K562 (cell line): ENCODE measurements around the gene PPP1R37. TPM values are rescaled to one million over a fixed set of nuclear protein-coding genes. Genes with fewer than 3 reads are reported as not detected.

Experiments used
- ATAC-seq: fragments of 200-7000 bp; cut with Tn5 transposase; 3 replicates; pipeline ENCODE4 v1.9.1; 2020; ENCODE audit warnings: moderate library complexity
- BruUV-seq: library from RNA; stranded (reverse); fragments of 400-500 nt; replicated peaks from 2 replicates; lab custom pipeline; 2021; lab: Mats Ljungman, UMichigan
- CTCF ChIA-PET: fragments of 300-600 bp; formaldehyde crosslinking; extraction: SDS; loops from one replicate; lab custom pipeline; 2021; ENCODE audit warnings: low intra/inter-chr PET ratio; lab: Yijun Ruan, JAX
- POLR2A ChIA-PET: fragments of 300-600, 350-650 bp; sonication (Branson Sonifier 250); formaldehyde crosslinking; extraction: SDS; loops from one replicate; lab custom pipeline; 2021; ENCODE audit warnings: antibody characterized with exemption, inconsistent platforms; lab: Yijun Ruan, JAX
- DNase-seq, 4 experiments: peaks; one replicate each; pipeline versions ENCODE4 v3.0.0 to v3.0.0-alpha.2; 2011 to 2018; ENCODE audit warnings: low spot score in 3 of 4, mixed read lengths in 3 of 4; ENCODE audit errors: extremely low read depth in 1 of 4
- FAIRE-seq: peaks from 2 replicates; lab custom pipeline; 2011; peaks lifted over from hg19 to GRCh38; lab: Jason Lieb, UNC
- H2AFZ ChIP-seq: 2 replicates; pipeline ENCODE4 v1.6.0; 2011; ENCODE audit warnings: low read depth, low read length, control low read depth, inconsistent platforms
- H3K27ac ChIP-seq: fragments of 200-600 bp; 3 replicates; pipeline ENCODE4 v1.8.0; 2011; ENCODE audit warnings: low read depth, mild to moderate bottlenecking, control low read depth, inconsistent platforms, low read length, moderate library complexity, mixed read lengths; ENCODE audit errors: extremely low read depth
- H3K27me3 ChIP-seq, 2 experiments: fragments of 300-600 bp in 1 of 2; 2 replicates in 1 of 2; 3 replicates in 1 of 2; pipeline versions ENCODE4 v1.6.0 to v1.8.0; 2011; ENCODE audit warnings: inconsistent platforms in 2 of 2, low read length in 2 of 2, mild to moderate bottlenecking in 1 of 2, mixed read lengths in 1 of 2, moderate library complexity in 1 of 2; ENCODE audit not compliant: control insufficient read depth in 2 of 2, insufficient read depth in 2 of 2
- H3K36me3 ChIP-seq: fragments of 300-600 bp; 3 replicates; pipeline ENCODE4 v1.8.0; 2011; ENCODE audit warnings: mild to moderate bottlenecking, low read length, inconsistent platforms; ENCODE audit not compliant: control insufficient read depth, insufficient read depth
- H3K4me1 ChIP-seq, 2 experiments: fragments of 200-600 bp in 1 of 2; replicated peaks in 1 of 2; 2 replicates in 1 of 2; 3 replicates in 1 of 2; pipeline versions ENCODE4 v1.5.1 to v1.8.0; 2011; ENCODE audit warnings: inconsistent platforms in 2 of 2, low read length in 2 of 2, mild to moderate bottlenecking in 1 of 2, mixed read lengths in 1 of 2, moderate library complexity in 1 of 2; ENCODE audit not compliant: control insufficient read depth in 2 of 2, insufficient read depth in 2 of 2
- H3K4me2 ChIP-seq: 2 replicates; pipeline ENCODE4 v1.6.1; 2011; ENCODE audit warnings: low read length, control low read depth, inconsistent platforms, mixed read lengths; ENCODE audit not compliant: insufficient read depth
- H3K4me3 ChIP-seq: fragments of 200-600 bp; sonication (generic), shearing (Covaris generic); 2 replicates; pipeline ENCODE4 v1.5.1; 2016; ENCODE audit warnings: control low read depth, inconsistent platforms
- H3K79me2 ChIP-seq: fragments of 200-600 bp; 3 replicates; pipeline ENCODE4 v1.8.0; 2011; ENCODE audit warnings: low read length, inconsistent platforms; ENCODE audit not compliant: control insufficient read depth, insufficient read depth
- H3K9ac ChIP-seq, 2 experiments: 2 replicates each; pipeline versions ENCODE4 v1.6.0 to v1.6.1; 2011; ENCODE audit warnings: low read depth in 2 of 2, low read length in 2 of 2, control low read depth in 1 of 2, inconsistent platforms in 1 of 2, mild to moderate bottlenecking in 1 of 2, mixed read lengths in 1 of 2; ENCODE audit not compliant: insufficient read depth in 1 of 2
- H3K9me1 ChIP-seq: one replicate; pipeline ENCODE4 v1.6.0; 2011; ENCODE audit warnings: inconsistent platforms, mild to moderate bottlenecking, low read length, moderate library complexity; ENCODE audit not compliant: control insufficient read depth, insufficient read depth
- H3K9me3 ChIP-seq: replicated peaks from 2 replicates; pipeline ENCODE4 v1.5.1; 2011; ENCODE audit warnings: low read depth, low read length, inconsistent platforms; ENCODE audit not compliant: control insufficient read depth, insufficient read depth
- H4K20me1 ChIP-seq: replicated peaks from 2 replicates; pipeline ENCODE4 v1.6.1; 2011; ENCODE audit warnings: low read length, inconsistent platforms, mixed read lengths; ENCODE audit not compliant: control insufficient read depth, insufficient read depth
- KDM5B ChIP-seq: fragments of 200-600 bp; sonication (generic); IDR thresholded peaks from 2 replicates; pipeline ENCODE4 v1.6.1; 2012; ENCODE audit warnings: low read depth, mild to moderate bottlenecking, moderate library complexity, low read length, control low read depth, inconsistent platforms; ENCODE audit not compliant: insufficient replicate concordance
- POLR2G ChIP-seq: fragments of 200-400 bp; formaldehyde crosslinking; IDR thresholded peaks from 2 replicates; pipeline ENCODE4 v1.6.1; 2017; ENCODE audit warnings: low read depth, mild to moderate bottlenecking, antibody characterized with exemption, low read length, moderate library complexity
- SRSF9 ChIP-seq: fragments of 200-400 bp; formaldehyde crosslinking; IDR thresholded peaks from 2 replicates; pipeline ENCODE4 v1.6.1; 2017; ENCODE audit warnings: low read depth, low read length, borderline replicate concordance
- TEAD2 ChIP-seq: fragments of 450-650 bp; IDR thresholded peaks from 2 replicates; pipeline ENCODE4 v1.6.1; 2016; ENCODE audit warnings: missing genetic modification characterization, control low read depth, missing compliant biosample characterization
- WGBS: fragments of 100-300 bp; shearing (Covaris generic); methylation state at CpG from one replicate; pipeline ENCODE4 v1.1.6; 2016; ENCODE audit warnings: low coverage, mixed read lengths; ENCODE audit not compliant: insufficient coverage; ENCODE audit errors: missing lambda C conversion rate; 5-methylcytosine and 5-hydroxymethylcytosine counted together
- in situ Hi-C: fragments of 300-500 bp; cut with MboI; formaldehyde crosslinking; loops from 4 replicates; pipeline ENCODE4 v1.15.0; 2018; ENCODE audit warnings: inconsistent platforms, mixed read lengths
- intact Hi-C: fragments of 100-400 bp; cut with micrococcal nuclease; formaldehyde crosslinking; loops from 2 replicates; pipeline ENCODE4 v1.14.2; 2022
- polyA plus RNA-seq, 8 experiments: library from polyadenylated mRNA; depleted of rRNA in 4 of 8; stranded (reverse) in 5 of 8; unstranded in 3 of 8; fragments of >200 nt; fragmentation: Nextera tagmentation in 2 of 8; fragmentation: Illumina TruSeq in 1 of 8; extraction: Ambion mirVana in 2 of 8; extraction: Trizol in 1 of 8; gene quantifications; 2 replicates each; pipeline versions ENCODE4 v1.2.1 to v1.2.3, GENCODE V29; 2011 to 2014; ENCODE audit warnings: inconsistent platforms in 1 of 8, missing spikeins in 1 of 8
- total RNA-seq, 7 experiments: library from RNA; depleted of rRNA in 6 of 7; stranded (reverse); fragments of >200 nt in 6 of 7; fragmentation: Illumina TruSeq in 2 of 7; extraction: Trizol in 2 of 7; gene quantifications; 2 replicates each; pipeline versions ENCODE4 v1.2.1 to v1.2.3, GENCODE V29; 2011 to 2021; ENCODE audit warnings: low replicate concordance in 1 of 7

PPP1R37 gene
- total and polyA plus RNA-seq, 9 of the 15 experiments (the other 6 are each of a cell fraction or from before 2014, with no cell fraction given), result 0.04 to 20.3 (median 7.3) TPM

- 21% methylated on average over 28 of the region's 29 CpGs for WGBS
- ATAC-seq (no peak), FAIRE-seq (no peak), DNase-seq (no peak)
- Histone ChIP-seq H3K9me3 (no peaks in the 10 kb centered on the region), H3K79me2 (no peaks in the 10 kb centered on the region), H3K27ac (no peak within 1 kb of the TSS), H4K20me1 (peaks cover 18% of the 10 kb centered on the region; the same call in 1 of the 2 replicates), H3K27me3 (peaks cover 6 to 26% of the 10 kb centered on the region in 2 experiments; a peak in 4 of 5 replicates), H3K9ac (no peak within 1 kb of the TSS), H2AFZ (no peak within 1 kb of the TSS), H3K36me3 (no peaks in the 10 kb centered on the region), H3K4me3 (no peak within 1 kb of the TSS), H3K4me2 (no peak within 1 kb of the TSS), H3K9me1 (no peaks in the 10 kb centered on the region), H3K4me1 (peaks cover 3 to 70% of the 10 kb centered on the region in 2 experiments; a peak in 3 of 5 replicates)
- ChIA-PET POLR2A (interaction anchor here (0.5 to 0.7 kb wide), 4 partner anchors 10 to 127 kb away, joined by 3 to 4 read pairs (median 3); no protein-coding TSS in a partner anchor), CTCF (interaction anchor here (1.3 kb wide), 1 partner anchor 87 kb away, joined by 4 read pairs; no protein-coding TSS in a partner anchor)
- TF ChIP-seq POLR2G, result peak; percentile 64
- no peak for TF ChIP-seq SRSF9
- no peak for TF ChIP-seq TEAD2 (tag)
- TF ChIP-seq KDM5B, result peak; percentile 3
- in situ Hi-C loops, result no loop called here
- no TSS peak for BruUV-seq
- intact Hi-C loops, result no loop called here
These were observed 68.1 kb downstream of the PPP1R37 start, which contains the start of gene NKPD1 for GRCh38 chr19:45160870-45161737. NKPD1 (minus strand) TSS chr19:45160982; CDS start chr19:45160150, 832 bp downstream.
